H1 (cell line): ENCODE results near the gene ITFG2. TPM values are rescaled to one million over a fixed set of nuclear protein-coding genes. Genes with fewer than 3 reads are reported as not detected.

Source experiments
- CHD7 ChIP-seq: fragments of 300-600 bp; sonication (generic); IDR thresholded peaks from 2 replicates; pipeline ENCODE4 v1.7.1; 2012; ENCODE audit warnings: low read length, moderate library complexity, mild to moderate bottlenecking, inconsistent platforms; ENCODE audit not compliant: insufficient replicate concordance
- JUN ChIP-seq: IDR thresholded peaks from 2 replicates; pipeline ENCODE4 v1.6.1; 2011; ENCODE audit warnings: low read depth, mild to moderate bottlenecking, improper control_type of control experiment, low read length
- MAX ChIP-seq: IDR thresholded peaks from 2 replicates; pipeline ENCODE4 v1.6.1; 2012; ENCODE audit warnings: inconsistent platforms
- SIX5 ChIP-seq: IDR thresholded peaks from 2 replicates; pipeline ENCODE4 v1.6.1; 2011; ENCODE audit warnings: mild to moderate bottlenecking, low read depth, low read length
- TBP ChIP-seq: IDR thresholded peaks from 2 replicates; pipeline ENCODE4 v1.6.1; 2011; ENCODE audit warnings: low read depth, low read length, improper control_type of control experiment
- polyA plus RNA-seq, 7 experiments: library from polyadenylated mRNA; depleted of rRNA in 3 of 7; stranded (reverse) in 5 of 7; unstranded in 2 of 7; fragments of >200 nt in 5 of 7; fragments of 200-250 nt in 2 of 7; gene quantifications; 1 replicate in 5 of 7; 2 replicates in 1 of 7; 4 replicates in 1 of 7; pipeline versions ENCODE4 v1.2.1 to v1.2.3, GENCODE V29; 2011 to 2013; ENCODE audit warnings: missing spikeins in 2 of 7, mixed read lengths in 2 of 7
- total RNA-seq: library from RNA; stranded (reverse); fragmentation: NEBNext Ultra II Directional; extraction: Animal tissue kit (Norgen Biotek cat#: 25700); gene quantifications from 2 replicates; pipeline ENCODE4 v1.2.1, GENCODE V29; 2021

ITFG2 gene
- total and polyA plus RNA-seq, 2 of the 8 experiments (the other 6 are each of a cell fraction or from before 2014, with no cell fraction given), result 15.0 to 22.9 TPM

GRCh38 chr12:2826036-2826435 is 13.6 kb downstream of the ITFG2 start (continued):
- TF ChIP-seq CHD7 (no peak), JUN (no peak), MAX (no peak), TBP (no peak), SIX5 (no peak)
